Ishikawa (cell line): Measurements from ENCODE around the gene GFRA1.

Source experiments
- CEBPB ChIP-seq: IDR thresholded peaks from 2 replicates; pipeline ENCODE4 v1.6.1; 2012
- CREB1 ChIP-seq: IDR thresholded peaks from 2 replicates; pipeline ENCODE4 v1.6.1; 2012; ENCODE audit warnings: low read depth
- EGR1 ChIP-seq: IDR thresholded peaks from 2 replicates; pipeline ENCODE4 v1.6.1; 2012
- EP300 ChIP-seq: IDR thresholded peaks from 2 replicates; pipeline ENCODE4 v1.6.1; 2012; ENCODE audit warnings: borderline replicate concordance
- RAD21 ChIP-seq: IDR thresholded peaks from 2 replicates; pipeline ENCODE4 v1.6.1; 2012; ENCODE audit warnings: low read depth
- REST ChIP-seq: IDR thresholded peaks from 2 replicates; pipeline ENCODE4 v1.6.1; 2012; ENCODE audit warnings: low read depth, mild to moderate bottlenecking
- TAF1 ChIP-seq: IDR thresholded peaks from 2 replicates; pipeline ENCODE4 v1.6.1; 2012; ENCODE audit warnings: low read depth, mild to moderate bottlenecking
- TCF12 ChIP-seq: IDR thresholded peaks from 2 replicates; pipeline ENCODE4 v1.6.1; 2012; ENCODE audit warnings: low read depth

- TF ChIP-seq TAF1 (no peak), EP300 (no peak), TCF12 (no peak), CREB1 (no peak), RAD21 (no peak), CEBPB (no peak), EGR1 (no peak), REST (no peak)
Measured at GRCh38 chr10:116274064-116274904, 1.3 kb upstream of the GFRA1 start.
